BJ (cell line): Measurements from ENCODE around the gene PDK3. TPM values are rescaled to one million over a fixed set of nuclear protein-coding genes. Genes with fewer than 3 reads are reported as not detected.

Source experiments
- CTCF ChIA-PET: fragments of 350-600 bp; formaldehyde crosslinking; extraction: SDS; loops from one replicate; lab custom pipeline; 2021; ENCODE audit warnings: antibody characterized with exemption, inconsistent platforms; lab: Yijun Ruan, JAX
- POLR2A ChIA-PET: fragments of 300-600 bp; sonication (Branson Sonifier 250); formaldehyde crosslinking; extraction: SDS; loops from one replicate; lab custom pipeline; 2021; ENCODE audit warnings: antibody characterized with exemption; lab: Charles Lee
- DNase-seq: peaks from one replicate; pipeline ENCODE4 v3.0.0-alpha.2; 2011; ENCODE audit warnings: low read depth
- H3K27me3 ChIP-seq: 2 replicates; pipeline ENCODE4 v1.6.0; 2011; ENCODE audit warnings: low read length; ENCODE audit not compliant: control insufficient read depth, insufficient read depth
- H3K36me3 ChIP-seq: 2 replicates; pipeline ENCODE4 v1.5.1; 2011; ENCODE audit warnings: low read length; ENCODE audit not compliant: control insufficient read depth, insufficient read depth
- H3K4me3 ChIP-seq: 2 replicates; pipeline ENCODE4 v1.5.1; 2011; ENCODE audit warnings: low read depth, mild to moderate bottlenecking, control low read depth, low read length
- polyA plus RNA-seq: library from polyadenylated mRNA; depleted of rRNA; stranded (reverse); fragments of >200 nt; gene quantifications from 2 replicates; pipeline ENCODE4 v1.2.3, GENCODE V29; 2011
- TF ChIP-seq, protein P1 (sequence below): IDR thresholded peaks from 2 replicates; pipeline ENCODE4 v1.5.1; 2011; ENCODE audit warnings: low read depth, mild to moderate bottlenecking, control low read depth, inconsistent platforms, low read length, moderate library complexity; ENCODE audit not compliant: insufficient read depth

Gene PDK3
- polyA plus RNA-seq, 1 experiment, result 2.4 TPM

DNA sequence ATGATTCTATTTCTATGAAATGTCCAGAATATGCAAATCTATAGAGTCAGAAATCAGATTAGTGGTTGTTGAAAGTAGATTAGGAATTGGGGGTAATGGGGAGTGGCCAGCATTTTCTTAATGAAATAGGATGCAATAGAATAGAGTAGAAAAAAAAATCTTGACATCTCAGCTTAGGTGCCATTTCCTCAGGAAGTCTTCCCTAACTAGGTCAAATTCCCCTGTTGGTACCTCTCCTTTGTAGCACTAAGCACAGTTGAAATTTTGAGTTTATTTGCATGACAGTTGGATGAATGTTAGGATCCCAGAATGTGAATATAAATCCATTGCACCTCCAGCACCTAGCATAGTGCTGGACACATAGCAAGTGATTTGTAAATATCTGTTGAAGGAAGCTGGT lies 30.0 kb upstream of the PDK3 start:
- POLR2A ChIA-PET, result no interaction called here
- TF ChIP-seq, protein P1, sequence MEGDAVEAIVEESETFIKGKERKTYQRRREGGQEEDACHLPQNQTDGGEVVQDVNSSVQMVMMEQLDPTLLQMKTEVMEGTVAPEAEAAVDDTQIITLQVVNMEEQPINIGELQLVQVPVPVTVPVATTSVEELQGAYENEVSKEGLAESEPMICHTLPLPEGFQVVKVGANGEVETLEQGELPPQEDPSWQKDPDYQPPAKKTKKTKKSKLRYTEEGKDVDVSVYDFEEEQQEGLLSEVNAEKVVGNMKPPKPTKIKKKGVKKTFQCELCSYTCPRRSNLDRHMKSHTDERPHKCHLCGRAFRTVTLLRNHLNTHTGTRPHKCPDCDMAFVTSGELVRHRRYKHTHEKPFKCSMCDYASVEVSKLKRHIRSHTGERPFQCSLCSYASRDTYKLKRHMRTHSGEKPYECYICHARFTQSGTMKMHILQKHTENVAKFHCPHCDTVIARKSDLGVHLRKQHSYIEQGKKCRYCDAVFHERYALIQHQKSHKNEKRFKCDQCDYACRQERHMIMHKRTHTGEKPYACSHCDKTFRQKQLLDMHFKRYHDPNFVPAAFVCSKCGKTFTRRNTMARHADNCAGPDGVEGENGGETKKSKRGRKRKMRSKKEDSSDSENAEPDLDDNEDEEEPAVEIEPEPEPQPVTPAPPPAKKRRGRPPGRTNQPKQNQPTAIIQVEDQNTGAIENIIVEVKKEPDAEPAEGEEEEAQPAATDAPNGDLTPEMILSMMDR, result no peak
- no peak for DNase-seq
- CTCF ChIA-PET, result no interaction called here
- Histone ChIP-seq H3K27me3 (no peaks in the 10 kb centered on the region), H3K36me3 (no peaks in the 10 kb centered on the region), H3K4me3 (no peak overlapping the region)

DNA sequence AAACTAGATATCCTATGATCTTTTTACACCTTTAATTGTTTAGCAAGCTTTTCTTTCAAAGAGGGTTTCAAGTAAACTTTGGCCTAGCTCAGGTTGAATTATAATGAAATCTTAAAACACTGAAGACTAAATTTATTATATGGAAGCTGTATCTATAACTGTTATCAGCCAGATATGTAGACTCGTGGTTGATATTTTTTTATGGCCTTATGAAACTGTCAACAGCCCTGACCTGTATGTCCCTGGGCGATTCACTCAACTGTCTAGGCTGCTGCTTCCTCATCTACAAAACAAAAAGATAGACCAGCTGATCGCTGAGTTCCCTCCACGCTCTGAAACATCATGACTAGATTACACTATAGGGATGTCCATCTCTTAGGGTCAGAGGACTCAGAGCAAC lies 21.2 kb upstream of the PDK3 start:
- ChIA-PET CTCF (interaction anchor here (0.8 kb wide), 1 partner anchor 12 kb away, joined by 4 read pairs; no protein-coding TSS in a partner anchor), POLR2A (no interaction called here)
- no peak overlapping the region for H3K4me3 ChIP-seq
- H3K36me3 ChIP-seq, result no peaks in the 10 kb centered on the region
- no peaks in the 10 kb centered on the region for H3K27me3 ChIP-seq
- TF ChIP-seq, protein P1, result no peak
- DNase-seq, result no peak

DNA sequence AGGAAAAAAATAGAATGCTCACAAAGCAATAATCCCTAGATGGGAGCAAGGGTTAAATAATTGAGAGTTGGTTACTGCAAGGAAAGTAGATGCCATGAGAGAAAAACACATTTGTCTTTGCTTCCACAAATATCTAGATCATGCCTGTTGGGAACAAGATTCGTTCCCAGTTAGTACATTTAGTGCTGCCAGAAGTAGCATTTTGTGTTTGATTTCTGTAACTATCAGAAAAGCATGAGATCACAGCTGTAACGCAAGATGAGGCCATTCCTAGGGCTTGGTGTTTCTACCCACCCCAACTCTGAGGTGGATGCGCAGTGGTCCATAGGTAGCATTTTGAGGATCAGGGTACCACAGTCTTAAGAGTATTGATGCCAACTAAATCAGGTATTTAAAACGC lies 20.4 kb upstream of the PDK3 start:
- DNase-seq, result no peak
- Histone ChIP-seq H3K36me3 (no peaks in the 10 kb centered on the region), H3K27me3 (no peaks in the 10 kb centered on the region), H3K4me3 (no peak overlapping the region)
- ChIA-PET POLR2A (no interaction called here), CTCF (no interaction called here)
- TF ChIP-seq, protein P1, result no peak

DNA sequence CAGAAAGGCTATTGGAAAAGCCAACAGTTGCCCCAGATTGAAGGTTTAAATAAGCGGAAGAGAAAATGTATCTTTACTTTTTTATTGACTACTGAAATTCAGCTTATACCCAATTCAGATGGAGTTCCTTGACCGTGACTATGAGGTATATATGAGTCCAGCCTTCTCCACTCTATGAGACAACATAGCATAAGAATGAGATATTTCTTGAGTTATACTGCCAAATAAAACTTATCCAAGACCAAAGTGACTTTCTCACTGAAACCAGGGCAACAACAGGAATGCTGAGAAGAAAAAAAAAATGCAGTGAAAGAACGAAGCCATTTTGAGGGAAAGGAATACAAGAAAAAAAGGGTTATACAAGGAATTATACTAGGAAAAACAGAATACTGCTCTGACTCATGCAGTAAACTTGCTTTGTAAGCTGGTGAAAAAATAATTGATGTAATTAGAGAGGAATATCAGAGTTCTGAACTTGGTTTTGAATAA lies 16.3 kb upstream of the PDK3 start:
- Histone ChIP-seq H3K4me3 (no peak overlapping the region), H3K27me3 (no peaks in the 10 kb centered on the region), H3K36me3 (no peaks in the 10 kb centered on the region)
- no peak for DNase-seq
- TF ChIP-seq, protein P1, result no peak
- POLR2A ChIA-PET, result no interaction called here
- CTCF ChIA-PET, result no interaction called here

DNA sequence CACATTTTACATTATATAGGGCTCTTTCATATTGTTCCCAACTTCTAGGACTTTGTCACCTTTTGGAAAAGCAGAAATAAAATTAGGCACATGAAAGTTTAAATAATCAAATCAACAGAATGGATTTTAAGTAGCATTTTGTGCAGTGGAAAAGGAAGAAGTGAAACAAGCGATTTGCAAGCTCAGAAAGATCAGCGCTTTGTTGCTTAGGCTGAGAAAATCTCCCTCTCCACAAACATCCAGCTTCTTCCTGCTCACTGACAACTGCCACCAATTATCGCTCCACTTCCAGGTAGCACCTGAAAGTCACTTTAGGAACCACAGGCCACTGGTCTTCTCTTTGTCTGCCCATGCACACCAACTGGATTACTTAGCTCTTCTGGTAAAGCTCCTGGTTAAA lies 2.0 kb upstream of the PDK3 start:
- ChIA-PET CTCF (interaction anchor here (0.7 kb wide), 1 partner anchor 35 kb away, joined by 4 read pairs; no protein-coding TSS in a partner anchor), POLR2A (no interaction called here)
- TF ChIP-seq, protein P1, result no peak
- Histone ChIP-seq H3K36me3 (no peaks in the 10 kb centered on the region), H3K4me3 (no peak overlapping the region), H3K27me3 (no peaks in the 10 kb centered on the region)
- DNase-seq, result no peak
